Astrocyte of the cerebellum (primary cell): ENCODE data around the gene ANKRD37.
"Not testable (repeated sequence)": the region's sequence is repeated elsewhere in the genome, so short reads cannot be mapped to it uniquely, and the experiment has no call there.

Experiments
- DNase-seq: peaks from one replicate; pipeline ENCODE4 v3.0.0-alpha.2; 2011; ENCODE audit warnings: low read depth
- H3K4me3 ChIP-seq: 2 replicates; pipeline ENCODE4 v1.5.1; 2011; ENCODE audit warnings: mild to moderate bottlenecking, low read depth, low read length, moderate library complexity
- in situ Hi-C: cut with HindIII; loops from 2 replicates; pipeline ENCODE4 v1.10.0; 2017; ENCODE audit warnings: low sequenced_read_pairs
- TF ChIP-seq, protein P1 (sequence below): IDR thresholded peaks from 2 replicates; pipeline ENCODE4 v1.5.1; 2012; ENCODE audit warnings: low read length, low read depth, moderate library complexity, mild to moderate bottlenecking; ENCODE audit errors: missing control alignments

Gene ANKRD37

DNA sequence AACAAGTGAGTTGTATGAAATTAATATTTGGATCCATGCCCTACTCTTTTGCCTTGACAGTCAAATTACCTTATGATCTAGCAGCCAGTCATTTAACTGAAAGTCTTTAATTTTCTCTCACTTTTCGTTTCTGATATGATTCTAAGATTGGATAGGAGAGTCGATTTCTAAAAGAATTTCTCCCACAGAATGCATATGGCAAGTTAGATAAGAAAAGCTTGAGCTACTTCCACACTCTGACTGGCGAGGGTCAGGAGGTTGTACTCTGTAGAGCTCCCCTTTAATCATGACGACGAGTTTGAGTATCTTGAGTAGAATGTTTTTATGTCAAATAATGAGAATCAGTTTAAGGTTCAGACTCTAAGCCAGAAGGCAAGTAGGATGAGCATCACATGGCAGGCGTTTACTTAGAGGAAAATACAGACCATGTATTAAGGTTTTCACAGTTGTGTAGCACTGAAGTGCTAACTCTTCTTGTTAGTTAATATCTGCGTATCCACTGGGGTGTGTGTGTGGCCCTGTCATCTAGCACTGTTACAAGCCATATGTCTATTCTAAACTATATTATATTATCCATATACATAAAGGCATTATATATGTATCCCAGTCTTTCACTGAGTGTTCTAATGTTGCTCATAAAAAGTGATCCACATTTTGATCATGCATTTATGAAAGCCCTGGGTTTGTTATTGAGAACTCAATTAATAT lies 38.8 kb upstream of the ANKRD37 start:
- no peak for DNase-seq
- TF ChIP-seq, protein P1, sequence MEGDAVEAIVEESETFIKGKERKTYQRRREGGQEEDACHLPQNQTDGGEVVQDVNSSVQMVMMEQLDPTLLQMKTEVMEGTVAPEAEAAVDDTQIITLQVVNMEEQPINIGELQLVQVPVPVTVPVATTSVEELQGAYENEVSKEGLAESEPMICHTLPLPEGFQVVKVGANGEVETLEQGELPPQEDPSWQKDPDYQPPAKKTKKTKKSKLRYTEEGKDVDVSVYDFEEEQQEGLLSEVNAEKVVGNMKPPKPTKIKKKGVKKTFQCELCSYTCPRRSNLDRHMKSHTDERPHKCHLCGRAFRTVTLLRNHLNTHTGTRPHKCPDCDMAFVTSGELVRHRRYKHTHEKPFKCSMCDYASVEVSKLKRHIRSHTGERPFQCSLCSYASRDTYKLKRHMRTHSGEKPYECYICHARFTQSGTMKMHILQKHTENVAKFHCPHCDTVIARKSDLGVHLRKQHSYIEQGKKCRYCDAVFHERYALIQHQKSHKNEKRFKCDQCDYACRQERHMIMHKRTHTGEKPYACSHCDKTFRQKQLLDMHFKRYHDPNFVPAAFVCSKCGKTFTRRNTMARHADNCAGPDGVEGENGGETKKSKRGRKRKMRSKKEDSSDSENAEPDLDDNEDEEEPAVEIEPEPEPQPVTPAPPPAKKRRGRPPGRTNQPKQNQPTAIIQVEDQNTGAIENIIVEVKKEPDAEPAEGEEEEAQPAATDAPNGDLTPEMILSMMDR = no peak
- no peak overlapping the region for H3K4me3 ChIP-seq
- in situ Hi-C loops = loop anchor here (5.0 to 10.0 kb wide), 2 partner anchors 39 to 133 kb away; partner anchors contain the start of genes ANKRD37 and LRP2BP

DNA sequence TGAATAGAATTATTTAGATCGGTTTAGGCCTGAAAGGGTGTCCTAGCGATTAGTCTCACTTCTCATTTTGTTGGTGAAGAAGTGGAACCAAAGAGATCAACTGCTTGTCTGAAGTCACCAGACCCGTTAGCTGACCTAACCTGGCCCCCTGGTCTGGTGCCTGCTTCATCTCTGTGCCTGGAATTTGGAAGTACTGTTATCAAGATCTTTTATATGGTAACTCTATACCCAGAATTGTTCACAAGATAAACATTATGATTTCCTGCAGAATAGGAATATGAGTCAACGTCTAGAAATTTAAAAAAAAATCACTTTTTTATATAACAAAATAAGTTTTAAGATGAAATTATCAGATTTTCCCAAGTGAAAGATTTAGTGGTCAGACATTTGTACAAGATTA lies 38.1 kb upstream of the ANKRD37 start:
- DNase-seq = peak; percentile 27
- TF ChIP-seq, protein P1 = no peak
- in situ Hi-C loops = loop anchor here (5.0 to 10.0 kb wide), 2 partner anchors 39 to 134 kb away; partner anchors contain the start of genes ANKRD37 and LRP2BP
- H3K4me3 ChIP-seq = no peak overlapping the region

DNA sequence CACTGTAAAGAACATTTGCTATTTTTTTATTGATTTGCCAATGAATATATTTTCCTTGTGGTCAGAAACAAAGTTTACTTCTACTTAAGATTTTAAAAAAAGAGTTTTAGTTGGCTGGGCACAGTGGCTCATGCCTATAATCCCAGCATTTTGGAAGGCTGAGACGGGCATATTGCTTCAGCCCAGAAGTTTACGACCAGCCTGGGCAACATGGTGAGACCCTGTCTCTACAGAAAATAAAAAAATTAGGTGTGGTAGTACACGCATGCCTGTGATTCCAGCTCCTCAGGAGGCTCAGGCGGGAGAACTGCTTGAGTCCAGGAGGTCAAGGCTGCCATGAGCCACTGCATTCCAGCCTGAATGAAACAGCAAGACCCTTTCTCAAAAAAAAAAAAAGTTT lies 37.7 kb upstream of the ANKRD37 start:
- TF ChIP-seq, protein P1 = no peak
- DNase-seq = peak; percentile 52
- in situ Hi-C loops = loop anchor here (5.0 to 10.0 kb wide), 2 partner anchors 38 to 134 kb away; partner anchors contain the start of genes ANKRD37 and LRP2BP

DNA sequence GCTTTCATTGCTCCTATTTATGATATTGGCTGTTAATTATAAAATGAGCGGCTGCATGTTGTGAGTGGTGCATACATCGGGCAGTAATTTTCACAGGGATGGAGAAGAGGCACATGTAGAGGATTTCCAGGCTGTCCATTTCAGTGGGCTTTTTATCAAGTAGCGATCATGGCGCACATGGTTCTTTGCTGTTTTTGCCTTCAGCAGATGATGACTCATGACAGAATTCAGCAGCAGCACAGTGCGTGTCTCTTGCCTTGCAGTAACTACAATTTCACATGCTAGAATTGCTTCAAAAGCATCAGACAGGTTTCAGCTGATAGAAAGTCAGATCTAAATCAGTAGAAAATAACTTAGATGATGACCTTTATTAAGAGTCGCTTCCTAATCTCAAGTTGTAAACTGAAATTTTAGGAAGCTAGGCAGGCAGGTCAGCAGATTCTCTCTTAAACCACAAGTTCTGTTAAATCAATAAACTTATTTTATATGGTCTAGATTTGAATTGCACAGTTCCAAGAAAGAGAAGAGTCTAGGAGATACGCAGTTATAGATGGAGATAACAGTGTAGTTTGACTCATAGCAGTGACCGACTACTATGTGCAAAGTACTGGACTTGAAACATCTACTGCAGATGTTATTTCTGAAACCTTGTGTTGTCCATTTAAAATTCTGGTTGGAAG lies 36.7 kb upstream of the ANKRD37 start:
- peak; percentile 31 for DNase-seq
- in situ Hi-C loops = loop anchor here (5.0 to 10.0 kb wide), 2 partner anchors 37 to 135 kb away; partner anchors contain the start of genes ANKRD37 and LRP2BP
- no peak overlapping the region for H3K4me3 ChIP-seq
- TF ChIP-seq, protein P1 = no peak

More for the DNA sequence above, 37.7 kb upstream of the ANKRD37 start:
- H3K4me3 ChIP-seq = no peak overlapping the region

DNA sequence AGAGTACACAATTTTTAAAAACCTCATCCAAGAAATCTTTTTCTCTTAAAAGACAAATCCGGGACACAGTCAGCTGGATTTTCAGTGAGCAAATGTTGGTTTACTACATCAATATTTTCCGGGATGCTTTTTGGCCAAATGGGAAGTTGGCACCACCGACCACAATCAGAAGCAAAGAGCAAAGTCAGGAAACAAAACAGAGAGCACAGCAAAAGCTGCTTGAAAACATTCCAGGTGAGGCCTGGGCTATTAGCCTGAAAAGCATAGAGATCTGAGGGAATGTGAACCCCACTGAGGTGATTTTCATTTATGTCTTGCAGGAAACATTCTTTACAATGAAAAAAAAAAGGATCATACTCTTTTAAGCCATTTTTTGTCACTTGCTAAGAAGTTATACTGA lies 34.8 kb upstream of the ANKRD37 start:
- in situ Hi-C loops = no loop called here
- TF ChIP-seq, protein P1 = no peak
- DNase-seq = no peak
- H3K4me3 ChIP-seq = no peak overlapping the region

DNA sequence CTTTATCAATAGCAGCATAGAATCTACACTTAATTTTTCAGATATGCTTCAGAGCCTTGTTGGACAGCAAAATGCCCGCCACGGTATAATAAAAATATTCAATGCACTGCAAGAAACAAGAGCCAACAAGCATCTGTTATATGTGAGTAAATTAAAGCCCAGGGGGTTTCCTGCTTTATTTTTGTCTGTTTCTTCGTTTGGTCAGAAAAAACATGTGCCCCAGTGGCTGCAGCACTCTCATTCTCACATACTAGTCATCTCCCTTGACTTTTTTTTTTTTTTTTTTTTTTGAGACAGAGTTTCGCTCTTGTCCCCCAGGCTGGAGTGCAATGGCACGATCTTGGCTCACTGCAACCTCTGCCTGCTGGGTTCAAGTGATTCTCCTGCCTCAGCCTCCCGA lies 34.1 kb upstream of the ANKRD37 start:
- H3K4me3 ChIP-seq, in situ Hi-C loops, DNase-seq: not testable (repeated sequence)

DNA sequence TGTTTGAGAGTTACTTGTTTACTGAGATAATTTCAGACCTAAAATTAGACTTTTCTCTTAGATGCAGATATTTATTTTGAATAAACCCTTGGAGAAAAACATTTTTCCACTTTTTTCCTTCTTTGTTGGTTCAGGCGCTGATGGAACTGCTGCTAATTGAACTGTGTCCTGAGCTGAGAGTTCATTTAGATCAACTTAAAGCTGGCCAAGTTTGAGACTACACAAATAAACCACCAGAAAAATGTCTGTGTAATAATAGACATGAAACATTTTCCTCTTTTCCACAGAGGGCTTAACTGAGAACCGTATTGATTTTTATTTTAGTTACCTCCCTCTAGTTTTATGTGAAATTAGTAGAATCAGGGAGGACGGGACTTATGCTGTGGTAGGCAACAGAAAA lies 33.4 kb upstream of the ANKRD37 start:
- TF ChIP-seq, protein P1 = no peak
- no peak for DNase-seq
- in situ Hi-C loops = no loop called here
- no peak overlapping the region for H3K4me3 ChIP-seq
